Bronchial epithelial cell (primary cell): Measurements from ENCODE around the gene ERGIC2. TPM values are rescaled to one million over a fixed set of nuclear protein-coding genes. Genes with fewer than 3 reads are reported as not detected.

ENCODE experiments used
- DNase-seq: peaks from one replicate; pipeline ENCODE4 v3.0.0-alpha.2; 2010; ENCODE audit warnings: low read depth
- FAIRE-seq: peaks from 2 replicates; lab custom pipeline; 2011; peaks lifted over from hg19 to GRCh38; lab: Jason Lieb, UNC
- H3K27me3 ChIP-seq: 2 replicates; pipeline ENCODE4 v1.5.1; 2011; ENCODE audit warnings: low read length; ENCODE audit not compliant: control insufficient read depth, insufficient read depth
- H3K36me3 ChIP-seq: 2 replicates; pipeline ENCODE4 v1.5.1; 2011; ENCODE audit warnings: low read length; ENCODE audit not compliant: control insufficient read depth, insufficient read depth
- H3K4me3 ChIP-seq: 2 replicates; pipeline ENCODE4 v1.5.1; 2011; ENCODE audit warnings: mild to moderate bottlenecking, low read depth, low read length, control low read depth
- CTCF ChIP-seq: IDR thresholded peaks from 2 replicates; pipeline ENCODE4 v1.5.1; 2011; ENCODE audit warnings: mild to moderate bottlenecking, moderate library complexity, low read length, control low read depth, inconsistent platforms; ENCODE audit not compliant: insufficient read depth, severe bottlenecking
- total RNA-seq: library from RNA; depleted of rRNA; stranded (reverse); fragments of >200 nt; gene quantifications from 2 replicates; pipeline ENCODE4 v1.2.1, GENCODE V29; 2014

ERGIC2 gene
- total RNA-seq, 1 donor from 2014 or later = 60.3 TPM

GRCh38 chr12:29365091-29365490, 15.9 kb downstream of the ERGIC2 start:
- Histone ChIP-seq H3K27me3 (no peaks in the 10 kb centered on the region), H3K4me3 (no peak overlapping the region), H3K36me3 (peaks cover 2% of the 10 kb centered on the region)
- FAIRE-seq = no peak
- TF ChIP-seq CTCF = no peak
- no peak for DNase-seq

- H3K36me3 ChIP-seq = peaks cover 1% of the 10 kb centered on the region
- H3K4me3 ChIP-seq = no peak overlapping the region
- no peak for TF ChIP-seq CTCF
- FAIRE-seq (no peak), DNase-seq (no peak)
- no peaks in the 10 kb centered on the region for H3K27me3 ChIP-seq
Observed at GRCh38 chr12:29354954-29355353, 26.0 kb downstream of the ERGIC2 start.

- Histone ChIP-seq H3K4me3 (no peak overlapping the region), H3K36me3 (peaks cover 3% of the 10 kb centered on the region), H3K27me3 (no peaks in the 10 kb centered on the region)
- no peak for FAIRE-seq
- DNase-seq = peak; percentile 33
- no peak for TF ChIP-seq CTCF
Observed at GRCh38 chr12:29350080-29350479, 30.9 kb downstream of the ERGIC2 start.

- FAIRE-seq (no peak), DNase-seq (no peak)
- Histone ChIP-seq H3K4me3 (no peak overlapping the region), H3K36me3 (peaks cover 8% of the 10 kb centered on the region), H3K27me3 (no peaks in the 10 kb centered on the region)
- TF ChIP-seq CTCF = no peak
Observed at GRCh38 chr12:29346769-29347421, 34.1 kb downstream of the ERGIC2 start.

- no peak for FAIRE-seq
- TF ChIP-seq CTCF = no peak
- H3K36me3 ChIP-seq = peaks cover 8% of the 10 kb centered on the region
- no peaks in the 10 kb centered on the region for H3K27me3 ChIP-seq
- no peak for DNase-seq
- H3K4me3 ChIP-seq = no peak overlapping the region
Observed at GRCh38 chr12:29343022-29343799, 37.8 kb downstream of the ERGIC2 start.

GRCh38 chr12:29337325-29337724, 43.6 kb downstream of the ERGIC2 start:
- no peak overlapping the region for H3K4me3 ChIP-seq

More at GRCh38 chr12:29337325-29337724, 43.6 kb downstream of the ERGIC2 start:
- Histone ChIP-seq H3K36me3 (peaks cover 2% of the 10 kb centered on the region), H3K27me3 (no peaks in the 10 kb centered on the region)
- DNase-seq = no peak
- TF ChIP-seq CTCF = no peak
- FAIRE-seq = no peak
